IPS-20b (cell line): ENCODE data around the gene PRR33.

Source experiments
- H3K27ac ChIP-seq: one replicate; pipeline ENCODE4 v1.5.1; 2013; ENCODE audit warnings: low read length
- H3K27me3 ChIP-seq: 2 replicates; pipeline ENCODE4 v1.6.1; 2013; ENCODE audit warnings: mild to moderate bottlenecking, low read length, inconsistent platforms; ENCODE audit not compliant: insufficient read depth
- H3K36me3 ChIP-seq: 2 replicates; pipeline ENCODE4 v1.6.1; 2013; ENCODE audit warnings: low read depth, mild to moderate bottlenecking, inconsistent platforms, low read length, moderate library complexity; ENCODE audit not compliant: insufficient read depth
- H3K4me1 ChIP-seq: 2 replicates; pipeline ENCODE4 v1.6.1; 2013; ENCODE audit warnings: mild to moderate bottlenecking, control low read depth, inconsistent platforms, low read length, moderate library complexity; ENCODE audit not compliant: insufficient read depth
- H3K4me3 ChIP-seq: 2 replicates; pipeline ENCODE4 v1.5.1; 2013; ENCODE audit warnings: mild to moderate bottlenecking, low read length, inconsistent platforms
- H3K9ac ChIP-seq: 2 replicates; pipeline ENCODE4 v1.6.1; 2013; ENCODE audit warnings: low read depth, mild to moderate bottlenecking, inconsistent platforms, low read length, moderate library complexity
- H3K9me3 ChIP-seq: 2 replicates; pipeline ENCODE4 v1.6.1; 2013; ENCODE audit warnings: mild to moderate bottlenecking, low read depth, low read length, inconsistent platforms; ENCODE audit not compliant: insufficient read depth

The PRR33 gene

GRCh38 chr11:1858576-1858975 lies 33.1 kb downstream of the PRR33 start:
- Histone ChIP-seq H3K4me1 (no peaks in the 10 kb centered on the region), H3K27ac (no peak overlapping the region), H3K36me3 (no peaks in the 10 kb centered on the region), H3K4me3 (no peak overlapping the region), H3K9me3 (no peaks in the 10 kb centered on the region), H3K9ac (no peak overlapping the region), H3K27me3 (peaks cover 9% of the 10 kb centered on the region; the same call in 1 of the 2 replicates)

- H3K36me3 ChIP-seq, result no peaks in the 10 kb centered on the region
- peaks cover 9% of the 10 kb centered on the region; the same call in 1 of the 2 replicates for H3K27me3 ChIP-seq
Measured at GRCh38 chr11:1858154-1858553, 33.5 kb downstream of the PRR33 start.

GRCh38 chr11:1857064-1857463 lies 34.6 kb downstream of the PRR33 start:
- peaks cover 2% of the 10 kb centered on the region; the same call in 1 of the 2 replicates for H3K27me3 ChIP-seq
- H3K36me3 ChIP-seq, result no peaks in the 10 kb centered on the region
- no peak overlapping the region for H3K27ac ChIP-seq
- H3K4me1 ChIP-seq, result no peaks in the 10 kb centered on the region
- H3K9ac ChIP-seq, result no peak overlapping the region
- H3K4me3 ChIP-seq, result no peak overlapping the region
- H3K9me3 ChIP-seq, result no peaks in the 10 kb centered on the region

More at GRCh38 chr11:1858154-1858553, 33.5 kb downstream of the PRR33 start:
- H3K4me1 ChIP-seq, result no peaks in the 10 kb centered on the region
- H3K9ac ChIP-seq, result no peak overlapping the region
- no peak overlapping the region for H3K4me3 ChIP-seq
- H3K9me3 ChIP-seq, result no peaks in the 10 kb centered on the region
- no peak overlapping the region for H3K27ac ChIP-seq

GRCh38 chr11:1856306-1857005 lies 35.2 kb downstream of the PRR33 start:
- Histone ChIP-seq H3K4me3 (no peak overlapping the region), H3K36me3 (no peaks in the 10 kb centered on the region), H3K9me3 (no peaks in the 10 kb centered on the region), H3K27ac (no peak overlapping the region), H3K27me3 (no peaks in the 10 kb centered on the region), H3K9ac (no peak overlapping the region), H3K4me1 (no peaks in the 10 kb centered on the region)

GRCh38 chr11:1855886-1856265 lies 35.8 kb downstream of the PRR33 start:
- Histone ChIP-seq H3K9me3 (no peaks in the 10 kb centered on the region), H3K36me3 (no peaks in the 10 kb centered on the region), H3K4me1 (no peaks in the 10 kb centered on the region), H3K27me3 (no peaks in the 10 kb centered on the region), H3K27ac (no peak overlapping the region), H3K4me3 (no peak overlapping the region), H3K9ac (no peak overlapping the region)

- H3K36me3 ChIP-seq, result no peaks in the 10 kb centered on the region
- no peaks in the 10 kb centered on the region for H3K27me3 ChIP-seq
- no peaks in the 10 kb centered on the region for H3K9me3 ChIP-seq
- no peaks in the 10 kb centered on the region for H3K4me1 ChIP-seq
- H3K9ac ChIP-seq, result no peak overlapping the region
- H3K4me3 ChIP-seq, result no peak overlapping the region
- no peak overlapping the region for H3K27ac ChIP-seq
Measured at GRCh38 chr11:1854949-1855885, 36.5 kb downstream of the PRR33 start.

GRCh38 chr11:1854132-1854948 lies 37.4 kb downstream of the PRR33 start:
- no peaks in the 10 kb centered on the region for H3K9me3 ChIP-seq
- H3K4me3 ChIP-seq, result no peak overlapping the region
- no peak overlapping the region for H3K27ac ChIP-seq
- no peaks in the 10 kb centered on the region for H3K36me3 ChIP-seq
- H3K9ac ChIP-seq, result no peak overlapping the region
- no peaks in the 10 kb centered on the region for H3K27me3 ChIP-seq
- H3K4me1 ChIP-seq, result no peaks in the 10 kb centered on the region

- no peak overlapping the region for H3K27ac ChIP-seq
- no peak overlapping the region for H3K4me3 ChIP-seq
- no peaks in the 10 kb centered on the region for H3K36me3 ChIP-seq
- no peak overlapping the region for H3K9ac ChIP-seq
- H3K27me3 ChIP-seq, result no peaks in the 10 kb centered on the region
- no peaks in the 10 kb centered on the region for H3K4me1 ChIP-seq
- no peaks in the 10 kb centered on the region for H3K9me3 ChIP-seq
Measured at GRCh38 chr11:1853376-1854131, 38.1 kb downstream of the PRR33 start.

GRCh38 chr11:1852877-1853276 lies 38.8 kb downstream of the PRR33 start, which contains the start of gene LSP1:
Gene LSP1 (plus strand): TSS chr11:1853084. CDS start chr11:1853145, 61 bp downstream.
- Histone ChIP-seq H3K36me3 (no peaks in the 10 kb centered on the region), H3K4me1 (no peaks in the 10 kb centered on the region), H3K27ac (no peak within 1 kb of the TSS), H3K9me3 (no peaks in the 10 kb centered on the region), H3K9ac (no peak within 1 kb of the TSS), H3K4me3 (no peak within 1 kb of the TSS), H3K27me3 (no peaks in the 10 kb centered on the region)

- no peaks in the 10 kb centered on the region for H3K27me3 ChIP-seq
- H3K4me1 ChIP-seq, result no peaks in the 10 kb centered on the region
- no peak overlapping the region for H3K9ac ChIP-seq
- no peak overlapping the region for H3K4me3 ChIP-seq
- no peak overlapping the region for H3K27ac ChIP-seq
- no peaks in the 10 kb centered on the region for H3K36me3 ChIP-seq
- no peaks in the 10 kb centered on the region for H3K9me3 ChIP-seq
Measured at GRCh38 chr11:1852271-1852876, 39.3 kb downstream of the PRR33 start.
